ENCODE results near the gene FAM78B.

The FAM78B gene

GRCh38 chr1:166155108-166155507 is 11.7 kb downstream of the FAM78B start:
- H3K4me3 ChIP-seq (ENCODE audit: control insufficient read depth, low read depth, low read length): no peak overlapping the region
- no peak for DNase-seq (ENCODE audit: low read depth)
- no peak for TF ChIP-seq CTCF (conservative IDR thresholded peaks at IDR 0.05; ENCODE audit: control insufficient read depth, insufficient read depth, low read depth, low read length)

GRCh38 chr1:166153525-166154314 is 13.1 kb downstream of the FAM78B start:
- DNase-seq (ENCODE audit: low read depth): no peak
- H3K4me3 ChIP-seq (ENCODE audit: control insufficient read depth, low read depth, low read length): no peak overlapping the region
- no peak for TF ChIP-seq CTCF (conservative IDR thresholded peaks at IDR 0.05; ENCODE audit: control insufficient read depth, insufficient read depth, low read depth, low read length)

- DNase-seq (ENCODE audit: low read depth): no peak
- no peak overlapping the region for H3K4me3 ChIP-seq (ENCODE audit: control insufficient read depth, low read depth, low read length)
- TF ChIP-seq CTCF (conservative IDR thresholded peaks at IDR 0.05; ENCODE audit: control insufficient read depth, insufficient read depth, low read depth, low read length): no peak
Measured at GRCh38 chr1:166152978-166153377, 13.8 kb downstream of the FAM78B start.

- DNase-seq (ENCODE audit: low read depth): no peak
- TF ChIP-seq CTCF (conservative IDR thresholded peaks at IDR 0.05; ENCODE audit: control insufficient read depth, insufficient read depth, low read depth, low read length): no peak
- H3K4me3 ChIP-seq (ENCODE audit: control insufficient read depth, low read depth, low read length): no peak overlapping the region
Measured at GRCh38 chr1:166151804-166152203, 15.0 kb downstream of the FAM78B start.

GRCh38 chr1:166145499-166145898 is 21.3 kb downstream of the FAM78B start:
- peak; percentile 41 for DNase-seq (ENCODE audit: low read depth)
- no peak for TF ChIP-seq CTCF (conservative IDR thresholded peaks at IDR 0.05; ENCODE audit: control insufficient read depth, insufficient read depth, low read depth, low read length)
- H3K4me3 ChIP-seq (ENCODE audit: control insufficient read depth, low read depth, low read length): no peak overlapping the region

- TF ChIP-seq CTCF (conservative IDR thresholded peaks at IDR 0.05; ENCODE audit: control insufficient read depth, insufficient read depth, low read depth, low read length): no peak
- no peak for DNase-seq (ENCODE audit: low read depth)
- H3K4me3 ChIP-seq (ENCODE audit: control insufficient read depth, low read depth, low read length): no peak overlapping the region
Measured at GRCh38 chr1:166141969-166142368, 24.8 kb downstream of the FAM78B start.
